H7 (cell line): ENCODE measurements around the gene TMEM164. TPM values are rescaled to one million over a fixed set of nuclear protein-coding genes. Genes with fewer than 3 reads are reported as not detected.
A peak's percentile ranks its signal among the peaks of the same experiment; 100 is the strongest.

Source experiments
- DNase-seq: peaks from one replicate; pipeline ENCODE4 v3.0.0; 2012
- H3K27me3 ChIP-seq: 2 replicates; pipeline ENCODE4 v1.6.0; 2011; ENCODE audit warnings: mild to moderate bottlenecking, low read length; ENCODE audit not compliant: control insufficient read depth, insufficient read depth
- H3K36me3 ChIP-seq: replicated peaks from 2 replicates; pipeline ENCODE4 v1.5.1; 2011; ENCODE audit warnings: low read length; ENCODE audit not compliant: control insufficient read depth, insufficient read depth
- H3K4me3 ChIP-seq: 2 replicates; pipeline ENCODE4 v1.5.1; 2011; ENCODE audit warnings: low read depth, mild to moderate bottlenecking, control low read depth, low read length, moderate library complexity; ENCODE audit not compliant: insufficient read depth
- total RNA-seq: library from RNA; depleted of rRNA; stranded (reverse); fragments of >200 nt; shearing (Covaris generic); gene quantifications from 2 replicates; pipeline ENCODE4 v1.2.3, GENCODE V29; 2014

The TMEM164 gene
- total RNA-seq, 1 experiment from 2014 or later = 36.0 TPM

DNA sequence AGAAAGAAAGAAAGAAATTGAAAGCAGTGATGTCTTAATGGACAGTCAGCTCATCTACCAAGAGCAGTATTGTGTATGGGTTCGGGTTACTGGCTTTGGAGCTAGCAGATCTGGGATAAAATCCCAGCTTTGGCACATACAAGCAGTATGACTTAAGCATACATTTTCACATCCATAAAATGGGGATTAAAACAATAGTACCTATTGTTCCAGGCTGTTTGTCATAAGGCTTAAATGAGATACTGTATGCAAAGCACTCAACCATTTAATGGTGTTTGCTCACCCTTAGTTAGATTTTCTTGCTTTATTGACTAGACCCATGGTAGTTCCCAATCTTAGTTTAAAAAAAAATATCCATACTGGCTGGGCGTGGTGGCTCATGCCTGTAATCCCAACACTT is 7.8 kb upstream of the TMEM164 start:
- DNase-seq = no peak
- Histone ChIP-seq H3K4me3 (no peak overlapping the region), H3K36me3 (no peaks in the 10 kb centered on the region), H3K27me3 (no peaks in the 10 kb centered on the region; the same call in 1 of the 2 replicates)

DNA sequence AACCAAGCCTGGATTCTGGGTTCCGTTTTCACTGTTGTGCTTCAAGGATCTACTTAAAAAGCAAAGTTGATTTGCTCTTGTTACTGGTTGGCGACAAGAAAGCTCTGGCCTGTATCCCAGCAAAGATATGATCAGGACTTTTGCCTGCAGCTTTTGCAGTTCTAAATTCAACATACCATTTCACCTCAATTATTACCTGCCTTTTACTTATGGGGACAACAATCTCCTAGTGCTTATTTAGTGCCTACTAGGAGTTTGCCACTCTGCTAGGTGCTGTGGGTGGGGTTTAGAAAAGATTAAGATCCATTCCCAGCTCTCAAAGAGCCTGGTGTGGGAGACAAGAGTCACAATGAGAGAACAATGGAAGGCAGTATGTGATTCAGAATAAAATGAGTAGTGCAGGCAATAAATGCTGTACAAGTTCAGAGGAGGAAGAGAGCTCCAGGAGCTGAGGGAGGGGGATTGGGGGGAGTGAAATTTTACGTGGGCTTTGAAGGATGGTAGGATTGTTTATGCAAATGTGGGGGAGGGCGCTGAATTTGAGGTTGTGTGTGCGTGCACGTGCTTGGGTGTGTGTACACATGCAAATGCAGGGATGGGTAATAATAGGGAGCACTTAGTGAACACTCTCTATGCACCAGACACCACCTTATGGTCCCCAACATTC is 5.0 kb upstream of the TMEM164 start:
- no peaks in the 10 kb centered on the region for H3K36me3 ChIP-seq
- H3K27me3 ChIP-seq = no peaks in the 10 kb centered on the region
- H3K4me3 ChIP-seq = no peak overlapping the region
- no peak for DNase-seq

DNA sequence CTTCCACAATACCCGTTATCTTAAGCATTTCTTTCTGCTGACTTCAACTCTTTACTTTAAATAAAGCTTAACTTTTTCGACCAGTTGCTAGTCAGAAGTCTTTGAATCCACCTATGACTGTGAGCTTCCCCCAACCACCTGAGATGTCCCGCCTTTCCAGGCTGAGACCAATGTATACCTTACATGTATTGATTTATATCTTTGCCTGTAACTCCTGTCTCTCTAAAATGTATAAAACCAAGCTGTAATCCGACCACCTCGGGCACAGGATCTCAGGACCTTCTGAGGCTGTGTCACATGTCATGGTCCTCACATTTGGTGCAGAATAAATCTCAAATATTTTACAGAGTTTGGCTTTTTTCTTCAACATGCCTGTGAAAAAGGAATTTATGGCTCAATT is 2.9 kb upstream of the TMEM164 start:
- Histone ChIP-seq H3K4me3 (no peak overlapping the region), H3K36me3 (no peaks in the 10 kb centered on the region), H3K27me3 (peaks cover 2% of the 10 kb centered on the region)
- DNase-seq = no peak

DNA sequence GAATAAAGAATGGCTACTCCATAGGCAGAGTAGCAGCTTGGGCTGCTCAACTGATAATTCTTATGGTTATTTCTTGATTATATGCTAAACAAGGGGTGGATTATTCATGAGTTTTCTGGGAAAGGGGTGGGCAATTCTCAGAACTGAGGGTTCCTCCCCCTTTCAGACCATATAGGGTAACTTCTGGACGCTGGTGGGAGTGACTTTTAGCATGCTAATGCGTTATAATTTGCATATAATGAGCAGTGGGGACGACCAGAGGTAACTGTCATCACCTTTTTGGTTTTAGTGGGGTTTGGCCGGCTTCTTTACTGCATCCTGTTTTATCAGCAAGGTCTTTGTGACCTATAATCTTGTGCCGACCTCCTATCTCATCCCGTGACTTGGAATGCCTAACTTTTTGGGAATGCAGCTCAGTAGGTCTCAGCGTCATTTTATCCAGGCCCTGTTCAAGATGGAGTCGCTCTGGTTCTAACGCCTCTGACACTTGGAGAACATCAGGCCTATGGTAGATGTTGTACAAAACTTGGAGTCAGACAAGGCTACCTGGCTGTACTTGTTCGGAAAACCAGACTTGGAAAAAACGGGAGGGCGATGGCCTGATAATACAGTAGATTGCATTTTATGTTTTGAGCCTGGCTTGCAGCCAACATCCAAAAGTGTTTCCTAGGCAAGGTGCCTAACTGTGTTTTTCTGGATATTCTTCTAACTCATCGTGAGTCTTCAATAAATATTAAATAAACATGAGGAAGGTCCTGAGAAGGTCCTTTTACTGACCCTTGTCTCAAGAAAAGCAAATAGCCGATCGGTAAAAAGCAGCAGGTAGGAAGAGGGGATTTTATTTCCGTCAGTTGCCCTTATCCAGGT is 1.8 kb upstream of the TMEM164 start:
- no peaks in the 10 kb centered on the region for H3K36me3 ChIP-seq
- DNase-seq = no peak
- peaks cover 2% of the 10 kb centered on the region for H3K27me3 ChIP-seq
- H3K4me3 ChIP-seq = no peak overlapping the region

DNA sequence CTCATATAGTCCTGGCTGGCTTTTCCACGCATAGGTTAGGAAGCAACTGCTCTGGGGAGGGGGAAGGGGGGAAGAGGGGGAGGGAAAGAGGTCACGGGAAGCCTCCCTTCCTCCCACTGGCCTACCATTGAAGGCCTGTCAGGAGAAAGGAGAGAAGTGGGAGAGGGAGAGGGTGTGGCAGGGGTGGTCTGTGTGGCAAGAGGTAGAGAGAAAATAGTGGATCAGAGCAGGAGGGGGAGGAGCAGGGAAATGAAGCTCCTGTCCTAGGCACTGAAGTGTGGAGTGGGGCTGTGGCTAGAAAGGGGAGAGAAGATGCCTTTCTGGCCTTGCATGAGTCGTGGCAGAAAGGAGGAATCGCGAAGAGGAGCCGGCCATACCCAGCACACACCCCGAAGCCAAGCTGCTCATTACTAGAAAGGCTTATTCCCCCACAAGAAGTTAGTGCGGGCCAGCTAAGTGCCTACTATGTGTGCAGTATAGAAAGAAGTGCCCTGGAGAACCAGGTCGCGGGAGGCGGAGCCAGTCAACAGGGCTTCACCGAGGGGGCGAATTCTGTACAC is 1.1 kb upstream of the TMEM164 start:
- DNase-seq = no peak
- Histone ChIP-seq H3K4me3 (peak overlapping the region; percentile 93), H3K36me3 (no peaks in the 10 kb centered on the region), H3K27me3 (peaks cover 2% of the 10 kb centered on the region)

DNA sequence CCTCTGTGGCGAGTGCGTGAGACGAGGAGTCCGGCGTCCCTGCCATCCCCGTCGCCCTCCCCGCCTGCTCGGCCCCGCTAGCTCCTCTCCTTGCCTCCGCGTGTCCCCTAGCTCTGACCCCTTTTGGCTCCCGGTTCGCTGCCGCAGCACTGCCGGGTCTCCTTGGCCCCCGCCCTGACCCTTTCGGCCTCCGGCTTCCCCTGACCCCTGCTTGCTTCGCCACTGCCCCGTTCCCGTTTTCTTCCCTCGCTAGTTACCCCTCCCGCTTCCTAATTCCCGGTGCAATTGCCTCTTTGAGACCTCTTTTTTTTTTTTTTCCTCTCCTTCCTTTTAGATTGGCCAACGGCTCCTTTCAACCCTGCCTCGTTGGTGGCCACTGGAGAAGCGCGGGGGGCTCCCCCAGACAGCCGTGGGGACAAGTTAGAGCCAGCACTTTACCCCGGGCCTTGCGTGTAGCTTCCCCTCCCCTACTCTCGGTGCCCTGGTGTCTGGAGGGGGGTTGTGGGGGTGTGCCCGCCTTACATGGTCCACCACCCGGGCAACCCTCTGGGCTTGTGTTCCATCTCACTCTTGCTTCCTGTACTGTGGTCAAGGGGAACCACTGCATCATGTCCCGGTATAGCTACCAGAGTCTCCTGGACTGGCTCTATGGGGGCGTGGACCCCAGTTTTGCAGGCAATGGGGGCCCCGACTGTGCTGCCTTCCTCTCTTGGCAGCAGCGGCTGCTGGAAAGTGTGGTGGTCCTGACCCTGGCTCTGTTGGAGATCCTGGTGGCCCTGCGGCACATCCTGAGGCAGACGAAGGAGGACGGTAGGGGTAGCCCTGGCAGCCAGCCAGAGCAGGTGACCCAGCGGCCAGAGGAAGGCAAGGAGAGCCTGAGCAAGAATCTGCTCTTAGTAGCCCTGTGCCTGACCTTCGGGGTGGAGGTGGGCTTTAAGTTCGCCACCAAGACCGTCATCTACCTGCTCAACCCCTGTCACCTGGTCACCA is 548 bp downstream of the TMEM164 start:
- peak overlapping the region; percentile 93 for H3K4me3 ChIP-seq
- DNase-seq = peak; percentile 40

DNA sequence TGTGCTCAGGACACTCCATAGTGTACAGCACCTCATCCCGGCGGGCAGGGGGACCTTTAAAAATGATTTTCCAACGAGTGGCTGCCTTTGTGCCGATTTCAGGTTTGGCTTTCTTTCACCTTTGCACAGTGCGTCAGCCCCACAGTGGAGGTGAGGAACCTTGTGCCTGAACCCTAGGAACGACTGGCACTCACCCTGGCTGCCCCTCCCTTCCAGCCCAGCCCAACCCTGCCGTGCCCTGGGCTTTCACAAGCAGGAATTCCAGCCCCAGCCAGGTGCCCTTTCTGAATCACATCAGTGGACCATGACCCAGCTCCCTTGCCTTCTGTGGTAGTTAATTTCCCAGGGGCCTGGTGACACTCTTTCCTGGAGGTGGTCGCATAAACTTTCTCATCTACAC is 1.3 kb downstream of the TMEM164 start:
- DNase-seq = peak; percentile 56
- H3K36me3 ChIP-seq = no peaks in the 10 kb centered on the region
- H3K27me3 ChIP-seq = peaks cover 2% of the 10 kb centered on the region
- no peak overlapping the region for H3K4me3 ChIP-seq

More for the DNA sequence above, 548 bp downstream of the TMEM164 start:
- Histone ChIP-seq H3K27me3 (peaks cover 2% of the 10 kb centered on the region), H3K36me3 (no peaks in the 10 kb centered on the region)

DNA sequence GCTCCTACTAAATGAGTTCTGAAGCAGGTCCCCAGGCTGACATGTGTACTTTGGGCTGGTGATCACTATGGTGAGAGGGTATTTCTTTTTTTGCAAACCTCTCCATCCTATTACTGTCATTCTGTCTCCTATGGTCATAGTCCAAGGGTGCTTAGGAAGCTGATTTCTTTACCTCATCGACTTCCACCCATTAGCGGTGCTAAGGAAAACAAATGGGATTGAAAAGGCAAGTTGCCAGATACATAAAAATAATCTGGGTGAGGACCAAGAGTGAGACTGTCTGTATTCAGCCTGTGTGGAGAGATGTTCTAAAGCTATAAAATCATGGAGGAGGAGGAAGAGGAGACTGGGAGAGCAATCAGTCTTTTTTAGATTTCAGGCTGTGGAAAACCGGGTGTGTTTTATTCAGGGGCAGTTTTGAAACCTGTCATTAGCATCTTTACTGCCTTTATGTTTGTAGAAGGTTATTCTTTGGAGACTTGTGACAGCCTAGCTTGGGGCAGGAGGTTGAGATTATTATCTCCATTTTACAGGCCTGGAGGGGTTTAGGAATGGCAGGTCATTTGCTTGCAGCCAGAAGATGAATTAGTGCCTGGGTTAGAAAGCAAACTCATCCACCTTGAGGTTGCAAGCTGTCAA is 1.9 kb downstream of the TMEM164 start:
- H3K36me3 ChIP-seq = no peaks in the 10 kb centered on the region
- no peak overlapping the region for H3K4me3 ChIP-seq
- no peak for DNase-seq
- H3K27me3 ChIP-seq = peaks cover 2% of the 10 kb centered on the region

DNA sequence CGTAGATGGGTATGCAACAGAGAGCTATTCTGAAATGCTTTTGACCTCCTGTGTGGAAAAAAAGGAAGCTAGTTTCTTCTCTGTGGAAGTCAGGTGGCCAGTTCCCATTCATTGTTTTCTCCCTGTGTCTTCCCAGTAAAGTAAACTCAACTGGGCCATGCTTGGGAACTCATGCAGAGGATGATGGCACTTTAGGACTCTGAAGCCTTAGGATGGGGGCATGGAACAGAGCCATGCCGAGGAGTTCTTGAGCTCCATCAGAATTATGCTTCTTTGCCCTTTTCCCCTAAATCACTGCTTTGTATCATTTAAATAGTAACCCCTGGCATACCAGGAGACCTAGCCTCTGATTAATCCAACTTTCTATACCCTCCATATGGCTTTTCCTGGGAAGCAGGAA is 3.2 kb downstream of the TMEM164 start:
- DNase-seq = no peak
- Histone ChIP-seq H3K4me3 (no peak overlapping the region), H3K36me3 (no peaks in the 10 kb centered on the region), H3K27me3 (peaks cover 2% of the 10 kb centered on the region)

DNA sequence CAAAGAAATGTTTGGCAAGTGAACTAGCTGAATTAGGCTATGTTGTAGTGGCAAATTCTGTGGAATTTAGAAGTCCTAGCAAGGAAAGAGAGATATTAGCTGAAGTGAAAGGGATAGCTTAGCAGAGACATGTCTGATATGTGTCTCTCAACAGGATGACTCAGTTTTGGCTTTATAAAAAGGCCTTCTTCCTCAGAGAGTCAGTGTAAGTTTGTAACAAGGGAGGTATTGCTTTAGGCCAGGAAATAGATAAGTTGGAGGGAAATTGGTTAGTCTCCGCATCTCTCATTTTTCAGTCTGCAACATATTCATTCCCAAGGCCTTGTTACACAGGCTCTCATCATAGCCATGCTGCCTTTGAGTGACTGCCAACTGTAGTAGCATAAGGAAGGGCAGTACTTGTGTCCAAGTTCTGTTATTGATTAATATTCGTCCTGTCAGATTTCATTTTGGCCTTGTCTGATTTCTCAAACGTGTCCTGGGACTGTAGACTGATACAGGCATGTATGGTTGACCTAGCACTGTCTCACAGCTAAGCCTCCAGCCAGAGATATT is 4.0 kb downstream of the TMEM164 start:
- DNase-seq = no peak
- Histone ChIP-seq H3K36me3 (no peaks in the 10 kb centered on the region), H3K27me3 (peaks cover 2% of the 10 kb centered on the region), H3K4me3 (no peak overlapping the region)

DNA sequence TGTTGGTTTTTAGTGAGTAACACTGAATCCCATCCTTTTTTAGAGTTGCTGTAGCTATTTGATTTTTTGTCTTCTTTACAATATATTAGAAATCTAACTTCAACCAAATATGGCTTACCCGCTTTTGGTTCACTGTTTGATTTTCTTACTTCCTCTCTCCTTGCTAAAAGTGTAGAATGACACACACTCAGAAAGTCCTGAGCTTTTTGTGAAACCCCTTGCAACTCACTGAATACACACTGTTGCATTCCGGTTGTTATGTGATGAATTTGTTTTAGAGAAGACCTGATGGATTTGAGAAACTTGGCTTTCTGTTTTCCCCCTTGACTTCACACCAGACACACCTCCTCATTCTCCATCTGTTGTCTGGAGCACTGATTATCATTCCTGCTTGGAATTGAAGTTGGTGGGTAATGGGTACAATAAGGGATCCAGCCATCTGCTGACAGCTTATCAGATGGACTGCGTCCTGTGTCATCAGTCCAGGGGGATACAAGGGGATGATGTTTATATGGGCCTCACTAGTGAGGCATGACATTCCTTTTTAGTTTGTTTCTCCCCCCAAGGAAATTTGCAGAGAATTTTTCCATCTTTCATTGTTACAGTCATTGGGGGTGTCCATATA is 5.2 kb downstream of the TMEM164 start:
- Histone ChIP-seq H3K36me3 (no peaks in the 10 kb centered on the region; the same call in 1 of the 2 replicates), H3K27me3 (peaks cover 2% of the 10 kb centered on the region), H3K4me3 (no peak overlapping the region)
- no peak for DNase-seq

DNA sequence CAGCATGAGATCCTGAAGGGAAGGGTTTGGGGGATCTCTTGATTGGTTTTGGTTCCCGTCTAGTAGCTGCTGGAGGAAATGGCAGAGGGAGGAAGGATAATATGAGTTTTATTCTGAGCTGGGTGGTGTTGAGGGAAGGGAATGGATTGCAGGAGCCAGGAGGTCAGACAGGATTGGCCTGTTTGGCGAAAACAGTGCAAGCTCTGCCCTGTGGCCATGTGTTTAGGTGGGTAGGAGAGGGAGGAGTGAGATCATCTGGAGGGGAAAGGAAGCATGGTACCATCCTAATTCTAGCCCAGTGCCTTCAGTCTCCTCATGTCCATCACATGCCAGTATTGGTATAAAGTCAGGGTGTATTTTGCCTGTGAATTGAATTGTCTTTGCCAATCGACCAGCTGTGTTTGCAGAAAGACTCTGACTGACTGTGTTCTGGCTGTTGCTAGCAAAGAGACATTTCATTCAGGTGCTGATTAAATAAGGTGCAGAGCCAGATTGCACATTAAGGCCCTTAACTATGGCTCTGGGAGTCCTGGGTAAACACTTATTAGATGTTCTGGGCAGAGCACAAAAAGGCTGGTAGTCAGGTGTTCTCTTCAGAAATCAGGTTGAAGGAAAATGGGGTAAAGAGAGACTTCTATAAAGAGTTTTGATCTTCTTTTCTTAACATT is 10.0 kb downstream of the TMEM164 start:
- no peak for DNase-seq
- Histone ChIP-seq H3K4me3 (no peak overlapping the region), H3K27me3 (no peaks in the 10 kb centered on the region), H3K36me3 (no peaks in the 10 kb centered on the region; the same call in 1 of the 2 replicates)

DNA sequence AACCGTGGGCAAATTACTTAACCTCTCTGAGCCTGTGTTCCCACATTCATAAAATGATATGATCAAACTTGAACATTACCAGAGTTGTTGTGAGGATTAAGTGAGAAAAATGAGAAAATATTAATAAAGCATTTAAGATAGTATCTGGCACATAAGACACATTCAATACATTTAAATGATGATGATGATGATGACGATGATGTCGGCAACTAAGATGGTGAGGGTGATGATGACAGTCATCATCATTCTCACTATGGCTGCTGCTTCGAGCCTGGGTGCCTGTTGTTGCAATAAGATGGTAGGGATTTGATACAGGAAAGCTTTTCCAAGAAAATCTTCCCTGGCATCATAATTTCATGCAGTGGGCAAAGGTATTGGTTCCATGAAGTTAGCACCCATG is 11.1 kb downstream of the TMEM164 start:
- Histone ChIP-seq H3K4me3 (no peak overlapping the region), H3K36me3 (no peaks in the 10 kb centered on the region; the same call in 1 of the 2 replicates), H3K27me3 (no peaks in the 10 kb centered on the region)
- DNase-seq = no peak
